ENCODE measurements around the gene ARCN1. TPM values are rescaled to one million over a fixed set of nuclear protein-coding genes. Genes with fewer than 3 reads are reported as not detected.
A peak's percentile ranks its signal among the peaks of the same experiment; 100 is the strongest.

ARCN1 gene
- polyA plus RNA-seq, 10 donors, result 128 to 165 (median 147) TPM

DNA sequence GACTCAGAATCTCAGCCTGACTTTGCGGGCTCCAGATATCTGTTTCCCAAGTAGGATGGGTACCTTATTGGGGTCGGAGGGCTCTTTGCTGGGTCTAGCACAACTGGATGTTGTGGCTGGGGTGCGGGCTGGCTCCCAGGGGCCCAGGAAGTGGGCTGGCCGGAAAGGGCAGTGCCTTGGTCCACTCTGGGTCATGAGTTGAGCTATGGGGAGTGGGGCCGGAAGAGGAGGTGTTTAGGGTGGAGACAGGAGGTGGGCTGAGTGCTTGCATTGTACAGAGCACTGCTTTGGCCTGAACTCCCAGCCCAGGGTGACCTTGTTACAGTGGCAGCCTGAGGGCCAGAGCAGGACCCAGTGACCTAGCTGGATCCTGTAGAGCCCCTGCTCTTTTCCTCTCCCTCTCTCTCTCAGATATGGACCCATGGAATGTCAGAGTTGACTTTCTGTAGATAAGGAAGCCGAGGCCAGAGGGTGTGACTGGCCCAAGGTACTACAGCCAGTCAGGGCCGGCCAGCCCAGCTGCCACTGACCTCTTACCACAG lies 48.4 kb downstream of the ARCN1 start:
- no peak for DNase-seq

DNA sequence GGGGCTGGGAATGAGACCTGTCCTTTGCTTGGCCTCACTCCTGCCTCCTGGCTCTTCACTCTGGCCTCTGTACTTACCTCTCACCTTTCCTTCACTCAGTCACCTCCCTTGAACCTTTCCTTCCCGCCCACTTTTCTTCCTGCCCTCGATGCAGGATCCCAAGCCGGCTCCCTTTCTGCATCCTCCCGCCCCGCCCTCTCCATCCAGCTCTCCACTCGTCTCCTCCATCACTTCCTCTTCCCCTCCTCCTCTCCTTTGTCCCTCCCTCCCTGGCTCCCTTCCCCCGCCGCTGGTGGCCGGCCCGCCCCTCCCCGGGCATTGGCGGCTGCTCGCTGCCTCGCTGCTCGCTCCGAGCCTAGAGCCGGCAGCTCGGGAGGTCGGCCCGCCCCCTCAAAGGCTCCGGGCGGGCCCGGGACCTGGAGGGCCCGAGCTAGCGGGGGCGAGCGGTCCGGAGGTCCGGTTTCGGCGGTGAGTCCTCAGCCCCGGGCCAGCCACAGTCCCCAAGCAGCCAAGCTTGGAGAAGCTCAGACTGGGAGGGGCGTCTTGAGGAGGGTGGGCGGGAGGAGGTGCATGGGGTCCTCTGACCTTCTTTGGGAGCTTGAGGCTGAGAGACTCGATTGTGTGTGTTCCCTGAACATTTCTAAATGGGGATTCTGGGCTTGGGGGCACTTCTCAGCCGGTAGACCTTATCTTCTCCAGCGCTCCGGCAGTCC lies 49.0 kb downstream of the ARCN1 start:
- peak; percentile 86 to 94 (median 86) for DNase-seq

DNA sequence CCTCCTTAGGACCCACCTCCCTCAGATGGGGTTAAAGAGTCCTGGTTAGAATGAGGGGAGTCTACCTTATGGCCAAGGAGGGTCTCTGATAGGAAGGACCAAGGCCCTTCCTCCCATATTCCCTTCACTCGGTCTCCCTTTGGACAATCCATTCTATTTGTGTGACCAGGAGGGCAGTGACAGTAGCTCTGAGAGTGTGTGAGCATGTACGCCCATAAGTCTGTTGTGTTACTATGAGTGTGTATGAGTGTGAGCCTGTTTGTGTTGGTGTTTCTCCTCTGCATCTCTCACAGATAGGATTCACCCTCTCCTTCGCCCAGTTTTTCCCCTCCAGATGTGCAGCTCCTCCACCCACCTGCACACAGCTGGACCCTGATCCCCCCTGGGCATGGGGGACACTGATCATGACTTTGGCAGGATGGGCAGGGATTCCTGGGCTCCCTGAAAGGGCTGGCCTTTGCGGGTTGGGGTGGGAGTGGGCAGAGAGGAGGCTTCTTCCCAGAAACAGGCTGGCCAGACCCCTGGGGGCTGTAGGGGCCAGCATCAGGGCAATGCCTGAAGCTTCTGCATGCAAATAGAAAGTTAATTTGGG lies 49.7 kb downstream of the ARCN1 start:
- DNase-seq, result no peak

DNA sequence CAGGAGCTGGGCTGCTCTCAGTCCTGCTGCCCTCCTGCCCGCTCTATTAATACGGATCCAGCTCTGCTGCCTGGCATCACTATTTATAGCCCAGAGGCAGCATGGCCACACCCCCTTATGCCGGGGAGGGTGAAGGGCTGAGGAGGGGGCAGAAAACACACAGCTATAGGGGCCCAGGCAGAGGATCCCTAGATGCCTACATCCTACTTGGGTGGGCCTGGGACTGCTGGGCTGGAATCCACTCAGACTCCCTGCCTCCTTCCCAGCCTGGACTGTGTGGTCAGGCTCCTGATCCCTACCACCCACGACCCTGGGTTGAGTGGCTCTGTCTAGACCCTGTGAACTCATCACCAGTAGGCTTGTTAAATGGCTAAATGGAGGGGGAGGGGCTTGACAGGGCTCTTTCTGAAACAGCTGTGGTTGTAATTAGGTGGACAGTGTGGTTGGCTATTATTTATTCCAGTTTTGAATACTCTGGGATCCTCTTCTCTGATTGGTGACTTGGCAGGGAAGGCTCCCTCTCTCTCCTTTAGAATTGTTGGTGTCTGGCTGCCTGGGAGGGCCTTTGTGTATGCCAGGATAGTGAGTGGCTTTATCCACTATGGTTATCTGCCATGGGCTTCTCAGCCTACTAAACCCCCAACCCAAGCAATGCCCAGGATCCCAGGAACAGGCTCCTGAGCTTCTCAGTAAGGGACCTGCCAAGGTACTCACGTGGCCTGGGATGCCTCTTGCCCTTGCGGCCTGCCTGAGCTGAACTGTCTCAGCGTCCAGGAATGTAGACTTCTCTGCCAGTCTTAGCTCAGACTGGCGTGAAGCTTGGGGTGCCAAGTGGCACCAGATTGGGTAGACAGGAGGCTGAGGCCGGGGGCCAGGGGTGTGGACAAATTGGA lies 50.4 kb downstream of the ARCN1 start:
- peak in 1 of 3 donors; percentile 69 for DNase-seq

DNA sequence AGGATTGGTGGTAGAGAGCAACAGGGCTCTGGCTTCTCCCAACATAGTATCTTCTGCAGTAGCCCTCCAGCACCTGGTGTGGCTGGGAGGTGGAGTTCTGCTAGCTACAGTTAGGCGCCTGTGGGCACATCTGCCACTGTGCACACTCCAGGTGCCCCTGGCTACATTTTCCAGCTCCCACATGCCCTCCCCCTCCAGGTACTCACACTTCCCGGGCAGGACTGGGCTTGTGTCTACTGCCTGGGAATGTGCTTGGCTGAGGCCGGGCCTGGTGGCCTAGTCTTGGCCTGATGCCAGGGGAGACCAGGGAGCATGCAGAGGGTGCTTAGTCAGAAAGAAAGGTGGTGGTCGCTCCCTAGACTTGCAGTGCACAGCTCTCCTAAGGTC lies 51.1 kb downstream of the ARCN1 start:
- peak in 1 of 3 donors; percentile 37 for DNase-seq

DNA sequence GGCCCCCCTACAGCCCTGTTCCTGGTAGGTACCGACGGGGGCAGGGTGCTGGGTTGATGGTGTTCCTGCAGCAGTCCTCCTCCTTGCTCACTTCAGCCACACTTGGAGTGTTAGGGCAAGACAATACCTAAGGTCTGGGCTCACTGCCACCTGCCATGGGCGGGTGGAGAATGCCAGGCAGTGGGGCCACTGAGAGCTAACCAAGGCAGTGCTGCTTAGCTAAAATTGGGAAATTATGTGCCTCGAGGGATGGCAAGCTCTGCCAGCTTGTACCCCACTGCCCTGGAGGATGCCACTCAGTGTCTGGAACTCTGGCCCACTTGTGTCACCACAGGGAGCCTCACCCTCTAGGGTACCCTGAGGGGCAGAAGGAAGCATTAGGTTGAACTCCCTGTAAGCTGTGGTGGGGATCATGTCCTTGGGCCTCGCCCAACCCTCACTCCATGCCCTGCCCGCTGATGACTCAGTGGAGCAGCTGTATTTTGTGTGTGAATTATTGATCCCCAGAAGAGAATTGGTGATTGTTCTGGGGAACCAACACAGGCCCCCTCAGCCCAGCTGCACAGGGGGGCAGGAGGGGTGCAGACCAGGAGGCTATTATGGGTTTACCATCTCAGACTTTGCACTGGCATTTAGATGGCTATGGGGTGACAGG lies 53.0 kb downstream of the ARCN1 start:
- DNase-seq, result no peak

DNA sequence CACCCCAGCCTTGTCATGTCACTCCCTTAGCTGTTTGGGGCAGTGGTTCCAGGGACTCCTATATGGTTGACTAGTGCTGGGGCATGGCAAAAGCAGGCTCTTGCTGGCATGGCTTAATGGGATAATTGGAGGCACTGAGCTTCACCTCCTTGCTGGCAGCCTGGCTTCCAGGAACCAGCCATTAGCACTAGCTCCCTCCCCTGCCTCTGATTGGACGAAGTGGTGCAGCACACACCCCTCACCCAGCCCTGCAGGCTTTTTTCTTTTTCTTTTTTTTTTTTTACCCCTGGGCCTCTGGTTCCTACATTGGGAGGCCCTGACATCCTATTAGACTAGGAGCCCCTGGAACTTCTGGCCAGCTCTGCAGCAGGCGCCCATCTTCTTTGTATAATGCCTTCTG lies 53.8 kb downstream of the ARCN1 start:
- DNase-seq, result no peak

DNA sequence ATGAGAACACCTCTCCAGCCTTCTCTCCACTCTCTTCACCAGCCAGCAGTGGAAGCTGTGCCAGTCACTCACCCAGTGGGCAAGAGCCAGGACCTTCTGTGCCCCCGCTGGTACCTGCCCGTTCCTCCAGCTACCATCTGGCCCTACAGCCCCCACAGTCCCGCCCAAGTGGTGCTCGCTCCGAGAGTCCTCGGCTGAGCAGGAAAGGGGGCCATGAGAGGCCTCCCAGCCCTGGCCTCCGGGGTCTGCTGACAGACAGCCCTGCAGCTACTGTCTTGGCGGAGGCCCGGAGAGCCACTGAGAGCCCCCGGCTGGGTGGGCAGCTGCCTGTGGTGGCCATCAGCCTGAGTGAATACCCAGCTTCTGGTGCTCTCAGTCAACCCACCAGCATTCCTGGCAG lies 55.4 kb downstream of the ARCN1 start:
- no peak for DNase-seq

DNA sequence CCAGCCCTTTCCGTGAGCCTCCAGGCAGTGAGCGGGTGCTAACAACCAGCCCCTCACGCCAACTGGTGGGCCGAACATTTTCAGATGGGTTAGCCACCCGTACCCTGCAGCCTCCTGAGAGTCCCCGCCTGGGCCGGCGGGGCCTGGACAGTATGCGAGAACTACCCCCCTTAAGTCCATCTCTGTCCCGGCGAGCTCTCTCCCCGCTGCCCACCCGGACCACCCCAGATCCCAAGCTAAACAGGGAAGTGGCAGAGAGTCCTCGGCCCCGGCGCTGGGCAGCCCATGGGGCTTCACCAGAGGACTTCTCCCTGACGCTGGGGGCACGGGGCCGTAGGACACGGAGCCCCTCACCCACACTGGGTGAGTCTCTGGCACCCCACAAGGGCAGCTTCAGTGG lies 55.8 kb downstream of the ARCN1 start:
- no peak for DNase-seq

DNA sequence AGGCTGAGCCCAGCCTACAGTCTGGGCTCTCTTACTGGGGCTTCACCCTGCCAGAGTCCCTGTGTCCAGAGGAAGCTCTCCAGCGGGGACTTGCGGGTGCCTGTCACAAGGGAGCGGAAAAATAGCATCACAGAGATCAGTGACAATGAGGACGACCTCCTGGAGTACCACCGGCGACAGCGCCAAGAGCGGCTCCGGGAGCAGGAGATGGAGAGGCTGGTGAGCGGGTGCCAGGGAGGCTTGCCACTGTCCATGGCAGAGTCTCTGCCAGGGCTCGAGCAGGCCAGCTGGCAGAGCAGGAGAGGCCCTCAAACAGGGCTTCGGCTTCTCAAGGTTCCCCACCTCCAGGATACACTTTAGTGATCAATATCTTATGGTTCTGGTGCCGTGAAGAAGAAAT lies 56.2 kb downstream of the ARCN1 start:
- no peak for DNase-seq

DNA sequence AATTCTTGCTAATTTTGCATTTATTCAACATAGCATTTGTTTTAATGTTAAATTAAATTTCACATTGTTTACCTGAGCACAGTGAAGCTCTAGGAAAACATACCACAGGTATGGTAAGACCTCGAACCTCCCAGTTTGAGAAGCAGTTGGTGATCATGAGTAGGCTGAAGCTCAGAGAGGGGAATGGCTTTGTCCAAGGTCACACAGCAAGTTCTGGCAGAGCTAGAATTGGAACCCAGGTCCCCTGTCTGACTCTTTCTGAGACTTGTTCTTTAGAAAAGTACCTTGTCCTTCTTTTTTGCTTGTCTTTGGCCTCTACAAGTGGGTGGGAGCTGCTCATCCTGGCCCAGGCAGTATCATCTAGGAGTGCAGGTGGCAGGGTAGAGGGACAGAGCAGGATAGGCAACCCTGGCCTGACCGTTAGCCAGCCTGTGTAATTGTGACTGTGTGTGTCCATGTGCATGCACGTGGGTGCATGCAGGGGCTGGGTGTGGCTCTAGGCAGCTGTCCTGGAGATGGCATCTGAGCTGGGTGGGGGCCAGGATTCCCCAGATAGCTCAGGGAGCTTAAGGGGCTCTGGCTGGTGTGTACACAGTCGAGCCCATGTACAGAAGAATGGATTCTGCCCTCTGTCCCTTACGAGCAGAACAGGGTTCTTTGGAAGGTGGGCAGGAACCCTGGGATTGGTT lies 56.8 kb downstream of the ARCN1 start:
- DNase-seq, result peak; percentile 57 to 64 (median 64)

DNA sequence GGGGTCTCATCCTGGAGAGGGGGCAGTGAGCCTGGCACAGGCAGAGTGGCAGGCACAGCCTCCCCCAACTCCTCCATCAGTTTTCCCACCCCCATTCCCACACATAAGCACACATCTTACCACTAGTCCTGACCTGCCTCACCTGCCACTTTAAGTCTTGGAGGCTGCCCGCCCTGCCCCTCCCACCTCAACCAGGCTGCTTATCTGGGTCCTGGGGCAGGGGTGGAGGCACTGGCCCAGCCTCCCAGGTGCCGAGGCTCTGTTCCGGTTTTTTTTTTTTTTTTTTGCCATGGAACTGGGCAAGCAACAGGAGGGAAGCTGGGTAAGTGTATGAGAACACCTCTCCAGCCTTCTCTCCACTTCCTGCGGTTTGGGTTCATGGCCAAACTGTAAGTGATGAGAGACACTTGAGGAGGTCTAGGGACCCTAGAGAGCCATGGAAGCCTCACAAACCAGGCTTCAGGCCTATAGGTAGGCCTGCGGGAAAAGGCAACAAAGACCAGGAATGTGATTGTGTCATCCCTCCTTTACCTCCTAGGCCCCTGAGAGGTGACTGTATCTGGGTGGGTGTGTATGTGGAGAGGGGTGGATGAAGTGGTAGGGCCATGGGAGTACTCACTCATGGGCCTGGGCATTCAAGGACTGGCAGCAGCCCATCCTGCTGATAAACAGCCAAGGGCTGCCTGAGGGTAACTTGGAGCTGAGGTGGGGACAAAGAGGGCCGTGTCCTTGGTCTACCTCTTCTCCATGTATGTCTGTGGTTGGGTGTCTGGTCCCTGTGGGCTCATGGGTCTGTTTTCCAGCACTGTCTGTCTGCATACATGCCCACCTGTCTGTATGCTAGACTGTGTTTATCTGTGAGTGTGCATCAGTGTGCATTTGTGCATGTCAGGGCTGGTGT lies 57.8 kb downstream of the ARCN1 start:
- DNase-seq, result no peak

DNA sequence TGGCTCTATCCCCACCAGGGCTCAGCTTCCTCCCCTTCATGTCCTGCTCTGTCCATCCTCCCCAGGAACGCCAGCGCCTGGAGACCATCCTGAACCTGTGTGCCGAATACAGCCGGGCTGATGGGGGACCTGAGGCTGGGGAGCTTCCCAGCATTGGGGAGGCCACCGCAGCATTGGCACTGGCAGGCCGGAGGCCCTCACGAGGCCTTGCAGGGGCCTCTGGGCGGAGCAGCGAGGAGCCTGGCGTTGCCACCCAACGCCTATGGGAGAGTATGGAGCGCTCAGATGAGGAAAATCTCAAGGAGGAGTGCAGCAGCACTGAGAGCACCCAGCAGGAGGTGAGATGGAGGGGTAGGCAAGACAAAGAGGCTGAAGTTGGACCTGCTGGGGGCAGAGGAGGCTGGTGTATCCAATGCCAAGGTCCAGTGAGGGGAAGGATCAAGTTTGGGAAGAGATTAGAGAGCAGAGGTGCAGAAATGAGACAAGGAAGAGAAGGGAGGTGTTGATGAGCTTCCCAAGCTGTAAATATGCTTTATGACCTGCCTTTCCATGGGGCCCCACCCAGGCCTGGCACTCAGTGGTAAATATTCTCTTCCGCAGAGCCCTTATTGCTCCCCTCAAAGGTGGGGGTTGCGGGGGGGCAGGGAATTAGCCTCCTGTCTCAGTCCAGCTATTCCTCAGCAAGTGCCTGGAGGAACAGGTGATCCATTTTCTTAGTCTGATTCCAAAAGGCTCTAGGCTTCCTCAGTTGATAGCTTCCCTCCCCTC lies 59.1 kb downstream of the ARCN1 start:
- DNase-seq, result no peak

DNA sequence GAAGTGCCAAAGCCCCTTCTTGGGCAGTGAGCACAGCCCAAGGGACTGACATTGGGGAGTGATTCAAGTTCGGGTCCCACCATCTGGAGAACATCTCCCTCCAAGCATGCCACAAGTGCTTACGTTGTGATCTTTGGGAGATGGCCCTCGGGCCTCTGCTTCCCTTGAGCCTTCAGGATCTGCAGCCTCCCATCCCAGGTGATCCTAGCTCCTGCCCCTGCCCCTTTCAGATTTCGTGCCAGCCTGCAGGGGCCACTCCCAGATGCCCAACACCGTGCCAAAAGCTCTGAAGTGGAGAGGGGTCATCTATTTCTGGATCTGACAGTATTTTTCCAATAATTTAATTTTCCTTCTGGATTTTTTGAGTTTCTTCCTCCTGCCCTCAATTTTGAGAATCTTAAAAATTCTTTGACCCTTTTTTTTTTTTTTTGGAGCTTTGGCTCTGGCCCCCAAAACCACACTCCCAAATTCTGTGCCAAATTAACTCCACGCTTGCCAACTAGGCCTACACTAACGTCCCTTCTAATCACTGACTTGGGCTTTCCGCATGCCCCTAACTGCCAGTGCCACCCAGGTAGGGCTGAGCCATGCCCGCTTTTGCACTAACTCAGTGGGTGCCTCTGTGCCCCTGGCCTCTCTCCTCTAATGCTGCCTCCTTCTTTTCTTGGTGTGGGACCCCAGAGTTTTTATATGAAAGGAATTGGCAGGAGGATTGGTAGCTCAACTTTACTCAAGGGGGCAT lies 60.5 kb downstream of the ARCN1 start:
- DNase-seq, result no peak

DNA sequence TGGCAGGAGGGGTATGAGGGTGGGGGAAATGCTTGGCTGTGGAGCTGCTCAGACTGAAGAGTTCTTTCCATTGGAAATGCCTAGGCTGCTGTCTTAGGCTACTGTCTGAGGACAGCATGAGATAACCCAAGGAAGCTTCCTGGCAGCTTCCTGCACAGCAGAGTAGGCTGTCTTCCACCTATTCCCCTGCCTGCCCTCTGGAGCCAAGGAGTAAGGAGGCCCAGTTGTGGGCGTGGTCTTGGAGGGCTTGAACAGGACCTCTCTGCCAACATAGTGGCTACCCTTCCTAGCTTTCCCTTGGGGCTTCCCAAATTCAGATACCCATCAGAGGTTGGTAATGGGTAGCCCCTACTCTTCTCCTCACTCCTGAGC lies 61.1 kb downstream of the ARCN1 start:
- DNase-seq, result no peak

DNA sequence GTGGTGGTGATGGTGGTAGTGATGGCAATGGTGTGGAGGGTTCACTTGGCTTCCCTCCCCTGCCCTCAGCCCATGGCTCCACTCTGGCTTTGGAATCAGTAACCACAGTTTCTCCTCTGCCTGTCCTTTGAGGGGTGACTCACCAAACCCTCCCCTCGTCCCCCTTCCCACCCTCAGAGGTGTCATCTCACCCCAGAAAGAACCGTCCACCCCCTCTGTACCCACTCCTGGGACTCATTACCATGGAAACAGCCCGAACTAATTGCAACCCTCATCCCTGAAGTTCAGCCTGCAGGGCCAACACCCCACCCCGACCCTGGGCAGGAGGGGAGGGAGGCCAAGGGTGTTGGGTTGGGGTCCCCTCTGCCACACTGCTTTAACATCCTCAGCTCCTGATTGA lies 61.8 kb downstream of the ARCN1 start:
- no peak for DNase-seq

DNA sequence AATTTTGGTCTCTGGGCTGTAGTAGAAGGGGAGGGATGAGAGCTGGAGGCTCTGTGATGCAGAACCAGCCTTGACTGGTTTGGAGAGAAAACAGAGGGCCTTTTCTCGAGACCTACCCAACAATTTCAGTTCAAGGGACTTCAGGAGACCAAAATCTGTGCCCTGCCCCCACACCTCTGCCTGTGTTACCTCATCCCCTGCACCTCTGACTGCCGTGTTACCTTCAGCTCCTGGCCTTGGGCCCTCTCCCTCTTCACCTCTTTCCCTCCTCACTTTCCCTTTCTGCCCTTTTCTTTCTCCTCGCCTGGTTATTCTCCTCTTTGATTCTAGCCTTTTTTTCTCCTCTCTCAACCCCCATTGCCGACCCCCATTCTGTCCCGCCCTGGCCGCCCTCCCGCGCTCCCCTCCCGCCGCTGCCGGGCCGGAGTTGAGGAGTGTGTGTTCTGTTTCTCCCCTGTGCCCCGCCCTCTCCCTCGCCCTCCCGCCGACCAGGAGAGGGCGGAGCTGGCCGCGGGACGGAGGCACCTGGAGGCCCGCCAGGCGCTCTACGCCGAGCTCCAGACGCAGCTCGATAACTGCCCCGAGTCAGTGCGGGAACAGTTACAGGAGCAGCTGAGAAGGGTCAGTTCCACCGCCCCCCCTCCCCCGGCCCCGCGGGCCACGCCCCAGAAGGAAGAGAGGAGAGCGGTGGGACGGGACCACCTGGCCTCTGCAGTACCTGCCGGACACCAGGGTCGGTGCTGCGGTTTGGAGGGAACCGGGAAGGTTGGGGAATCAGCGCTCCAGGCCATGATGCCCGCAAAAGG lies 62.4 kb downstream of the ARCN1 start:
- peak; percentile 70 to 86 (median 80) for DNase-seq

DNA sequence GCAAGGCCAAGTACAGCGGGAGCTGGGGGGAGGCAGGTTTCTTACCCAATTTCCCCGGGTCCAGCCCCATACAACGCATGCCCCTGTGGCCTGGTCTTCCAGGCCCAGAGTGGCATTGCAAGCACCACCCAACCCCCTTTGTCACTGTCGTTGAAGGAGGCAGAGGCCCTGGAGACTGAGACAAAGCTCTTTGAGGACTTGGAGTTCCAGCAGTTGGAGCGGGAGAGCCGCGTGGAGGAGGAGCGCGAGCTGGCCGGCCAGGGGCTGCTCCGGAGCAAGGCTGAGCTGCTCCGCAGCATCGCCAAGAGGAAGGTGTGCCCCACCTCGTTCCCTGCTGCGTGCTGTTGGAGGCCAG lies 63.0 kb downstream of the ARCN1 start:
- DNase-seq, result peak in 1 of 3 donors; percentile 57
